C4-2B (cell line): ENCODE data around the gene SOX8.

Source experiments
- CTCF ChIP-seq: fragments of 450-650 bp; conservative IDR thresholded peaks from 2 replicates; pipeline ENCODE4 v1.5.1; 2017; ENCODE audit warnings: mild to moderate bottlenecking
- ZFX ChIP-seq: fragments of 450-650 bp; IDR thresholded peaks from 2 replicates; pipeline ENCODE4 v1.6.1; 2017

GRCh38 chr16:1001096-1001495, 19.5 kb downstream of the SOX8 start:
- TF ChIP-seq CTCF, result no peak
- no peak for TF ChIP-seq ZFX
